A549 (cell line): ENCODE data around the gene SLC24A3. TPM values are rescaled to one million over a fixed set of nuclear protein-coding genes. Genes with fewer than 3 reads are reported as not detected.

Source experiments
- ATAC-seq, 2 experiments: fragments of 200-7000 bp in 1 of 2; fragments of >200 bp in 1 of 2; cut with Nextera tagmentation in 1 of 2; cut with Tn5 transposase in 1 of 2; 3 replicates each; pipeline versions ENCODE4 v1.8.0 to v1.9.1; 2018 to 2020; ENCODE audit warnings: mild to moderate bottlenecking in 1 of 2, moderate library complexity in 1 of 2
- CTCF ChIA-PET: fragments of 300-600 bp; sonication (Branson Sonifier 250); formaldehyde crosslinking; extraction: SDS; loops from one replicate; lab custom pipeline; 2021; ENCODE audit warnings: antibody characterized with exemption, inconsistent platforms; lab: Yijun Ruan, JAX
- POLR2A ChIA-PET: fragments of 350-600 bp; formaldehyde crosslinking; extraction: SDS; loops from one replicate; lab custom pipeline; 2021; ENCODE audit warnings: antibody characterized with exemption, inconsistent platforms; lab: Yijun Ruan, JAX
- DNase-seq, 2 experiments: peaks; one replicate each; pipeline versions ENCODE4 v3.0.0 to v3.0.0-alpha.2; 2011 to 2016; ENCODE audit warnings: low read depth in 1 of 2, low spot score in 1 of 2
- FAIRE-seq: peaks from 2 replicates; lab custom pipeline; 2011; peaks lifted over from hg19 to GRCh38; lab: Jason Lieb, UNC
- H3K27ac ChIP-seq, 2 experiments: fragments of >200 bp; sonication (Bioruptor Twin); formaldehyde crosslinking; 3 replicates each; pipeline ENCODE4 v1.5.1; 2016 to 2017
- H3K4me1 ChIP-seq: fragments of >200 bp; sonication (Bioruptor Twin); formaldehyde crosslinking; 3 replicates; pipeline ENCODE4 v1.6.1; 2016
- H3K4me2 ChIP-seq: fragments of >200 bp; sonication (Bioruptor Twin); formaldehyde crosslinking; 3 replicates; pipeline ENCODE4 v1.6.1; 2016
- H3K4me3 ChIP-seq: fragments of >200 bp; sonication (Bioruptor Twin); formaldehyde crosslinking; 3 replicates; pipeline ENCODE4 v1.5.1; 2016
- H3K9me3 ChIP-seq: fragments of >200 bp; sonication (Bioruptor Twin); formaldehyde crosslinking; 3 replicates; pipeline ENCODE4 v1.6.1; 2016
- ATOH8 ChIP-seq: fragments of 250-450 bp; sonication (Bioruptor Pico); IDR thresholded peaks from 2 replicates; pipeline ENCODE4 v1.5.0; 2020; ENCODE audit warnings: low read depth, mild to moderate bottlenecking, moderate library complexity
- BHLHE40 ChIP-seq: IDR thresholded peaks from 2 replicates; pipeline ENCODE4 v1.6.1; 2012; ENCODE audit warnings: low read depth, low read length, inconsistent platforms
- CBX2 ChIP-seq: fragments of 200-600 bp; sonication (generic); IDR thresholded peaks from 2 replicates; pipeline ENCODE4 v1.6.1; 2016; ENCODE audit warnings: low read depth, mild to moderate bottlenecking, borderline replicate concordance
- CBX8 ChIP-seq: fragments of 200-600 bp; sonication (generic); IDR thresholded peaks from 2 replicates; pipeline ENCODE4 v1.6.1; 2016
- CEBPB ChIP-seq, 2 experiments: fragments of >200 bp in 1 of 2; sonication (Bioruptor Twin) in 1 of 2; formaldehyde crosslinking in 1 of 2; IDR thresholded peaks; 2 replicates each; pipeline ENCODE4 v1.6.1; 2012 to 2016
- CHD2 ChIP-seq: fragments of 150-350 bp; IDR thresholded peaks from 2 replicates; pipeline ENCODE4 v1.6.1; 2014; ENCODE audit warnings: low read length; ENCODE audit not compliant: partially characterized antibody
- CTCF ChIP-seq: fragments of >200 bp; sonication (Bioruptor Twin); formaldehyde crosslinking; IDR thresholded peaks from 3 replicates; pipeline ENCODE4 v1.5.1; 2016
- E2F6 ChIP-seq: IDR thresholded peaks from 2 replicates; pipeline ENCODE4 v1.6.1; 2012; ENCODE audit warnings: low read depth, borderline replicate concordance
- EHF ChIP-seq: fragments of 250-450 bp; sonication (Bioruptor Pico); IDR thresholded peaks from 2 replicates; pipeline ENCODE4 v1.5.0; 2020; ENCODE audit warnings: mild to moderate bottlenecking
- EHMT2 ChIP-seq: fragments of 200-600 bp; sonication (generic); IDR thresholded peaks from 2 replicates; pipeline ENCODE4 v1.6.1; 2016; ENCODE audit warnings: antibody characterized with exemption, low read depth, mild to moderate bottlenecking, moderate library complexity
- HOXA7 ChIP-seq: fragments of 250-450 bp; sonication (Bioruptor Pico); IDR thresholded peaks from 2 replicates; pipeline ENCODE4 v1.5.0; 2020; ENCODE audit warnings: mild to moderate bottlenecking, moderate library complexity
- HOXB5 ChIP-seq: fragments of 250-450 bp; sonication (Bioruptor Pico); IDR thresholded peaks from 2 replicates; pipeline ENCODE4 v1.5.0; 2020; ENCODE audit warnings: mild to moderate bottlenecking, moderate library complexity
- JUNB ChIP-seq: fragments of >200 bp; sonication (Bioruptor Twin); formaldehyde crosslinking; IDR thresholded peaks from 2 replicates; pipeline ENCODE4 v1.6.1; 2016
- MAZ ChIP-seq: fragments of 150-350 bp; IDR thresholded peaks from 2 replicates; pipeline ENCODE4 v1.6.1; 2014; ENCODE audit warnings: antibody characterized with exemption, low read depth, low read length, borderline replicate concordance
- MYC ChIP-seq: IDR thresholded peaks from 2 replicates; pipeline ENCODE4 v1.6.1; 2012; ENCODE audit warnings: mild to moderate bottlenecking, inconsistent platforms, low read length, improper control_type of control experiment, borderline replicate concordance
- NFE2L2 ChIP-seq: fragments of 150-350 bp; conservative IDR thresholded peaks from 2 replicates; pipeline ENCODE4 v1.6.1; 2014; ENCODE audit warnings: low read length
- POLR2A ChIP-seq: IDR thresholded peaks from 2 replicates; pipeline ENCODE4 v1.6.1; 2012; ENCODE audit warnings: mild to moderate bottlenecking, low read length
- REST ChIP-seq: fragments of 200-600 bp; sonication (generic); IDR thresholded peaks from 2 replicates; pipeline ENCODE4 v1.6.1; 2016; ENCODE audit warnings: antibody characterized with exemption, mild to moderate bottlenecking, moderate library complexity
- RNF2 ChIP-seq: fragments of 200-600 bp; sonication (generic); IDR thresholded peaks from 2 replicates; pipeline ENCODE4 v1.6.1; 2016; ENCODE audit warnings: low read depth, mild to moderate bottlenecking, antibody characterized with exemption, moderate library complexity, borderline replicate concordance
- TFCP2L1 ChIP-seq: fragments of 250-450 bp; sonication (Bioruptor Pico); IDR thresholded peaks from 2 replicates; pipeline ENCODE4 v1.5.0; 2021; ENCODE audit warnings: mild to moderate bottlenecking
- TP53 ChIP-seq: fragments of 250-450 bp; sonication (Bioruptor Pico); IDR thresholded peaks from 2 replicates; pipeline ENCODE4 v1.5.0; 2021; ENCODE audit warnings: mild to moderate bottlenecking, moderate library complexity
- USF2 ChIP-seq: fragments of 450-650 bp; IDR thresholded peaks from 2 replicates; pipeline ENCODE4 v1.6.1; 2014; ENCODE audit warnings: antibody characterized with exemption
- ZFP36 ChIP-seq: fragments of 450-650 bp; IDR thresholded peaks from 2 replicates; pipeline ENCODE4 v1.6.1; 2014; ENCODE audit warnings: borderline replicate concordance; ENCODE audit not compliant: partially characterized antibody
- whole genome bisulfite sequencing: methylation state at CpG from one replicate; pipeline ENCODE4 v1.1.6; 2017; ENCODE audit errors: missing lambda C conversion rate; 5-methylcytosine and 5-hydroxymethylcytosine counted together
- polyA plus RNA-seq, 4 experiments: library from polyadenylated mRNA; depleted of rRNA in 3 of 4; stranded (reverse); fragments of >200 nt; fragmentation: RNase III in 1 of 4; extraction: RNeasy Plus Mini Kit Qiagen cat#74134 plus additional on column Dnase treatment in 1 of 4; gene quantifications; 2 replicates in 3 of 4; 3 replicates in 1 of 4; pipeline ENCODE4 v1.2.3, GENCODE V29; 2011 to 2017

Gene SLC24A3
- polyA plus RNA-seq, 2 of the 4 experiments (the other 2 are of a cell fraction) = 0.08 TPM; not detected in 1

- Histone ChIP-seq H3K4me2 (no peak overlapping the region), H3K4me1 (no peaks in the 10 kb centered on the region), H3K27ac (no peak overlapping the region), H3K4me3 (no peak overlapping the region), H3K9me3 (no peaks in the 10 kb centered on the region)
- POLR2A ChIA-PET = no interaction called here
- CTCF ChIA-PET = interaction anchor here (1.2 kb wide), 1 partner anchor 11 kb away, joined by 3 read pairs; no protein-coding TSS in a partner anchor
- ATAC-seq (no peak), DNase-seq (no peak), FAIRE-seq (no peak)
- no peak for TF ChIP-seq ATOH8
- 1% methylated on average over 3 of the region's 3 CpGs for WGBS
Observed at GRCh38 chr20:19492116-19492515, 279.7 kb downstream of the SLC24A3 start.

GRCh38 chr20:19492687-19493336 lies 280.4 kb downstream of the SLC24A3 start:
- no peak for ATAC-seq
- Histone ChIP-seq H3K4me3 (no peak overlapping the region), H3K27ac (no peak overlapping the region), H3K4me2 (no peak overlapping the region), H3K4me1 (no peaks in the 10 kb centered on the region), H3K9me3 (no peaks in the 10 kb centered on the region)
- ChIA-PET POLR2A (no interaction called here), CTCF (interaction anchor here (1.2 kb wide), 1 partner anchor 11 kb away, joined by 3 read pairs; no protein-coding TSS in a partner anchor)
- TF ChIP-seq JUNB (no peak), EHMT2 (no peak), CEBPB (IDR thresholded peaks at IDR 0.05) (no peak), HOXB5 (CRISPR knock-in tag) (no peak), TP53 (CRISPR knock-in tag) (no peak), RNF2 (no peak), CBX8 (no peak), NFE2L2 (no peak), CBX2 (no peak), POLR2A (no peak)
- FAIRE-seq = no peak
- DNase-seq = no peak
- 13% methylated on average over 6 of the region's 6 CpGs for WGBS

GRCh38 chr20:19493794-19494495 lies 281.5 kb downstream of the SLC24A3 start:
- H3K4me1 ChIP-seq = no peaks in the 10 kb centered on the region
- no peak overlapping the region for H3K27ac ChIP-seq
- POLR2A ChIA-PET = no interaction called here
- H3K4me3 ChIP-seq = no peak overlapping the region
- H3K4me2 ChIP-seq = no peak overlapping the region
- FAIRE-seq (no peak), DNase-seq (no peak), ATAC-seq (no peak)
- H3K9me3 ChIP-seq = no peaks in the 10 kb centered on the region
- 6% methylated on average over 7 of the region's 7 CpGs for WGBS
- CTCF ChIA-PET = no interaction called here
- TF ChIP-seq TFCP2L1 (CRISPR knock-in tag) (no peak), EHF (CRISPR knock-in tag) (no peak), E2F6 (no peak), BHLHE40 (no peak), POLR2A (no peak), REST (no peak), MYC (no peak), JUNB (no peak), CTCF (no peak), CHD2 (no peak), USF2 (no peak), ZFP36 (no peak), MAZ (no peak), HOXA7 (CRISPR knock-in tag) (no peak), NFE2L2 (no peak)
